SKM-1 treated with dmso at 0.1 percent for 144 hours (cell line): Measurements from ENCODE around the gene DNAJC1.

Source experiments
- DNase-seq: peaks from one replicate; lab custom pipeline; 2025; ENCODE audit not compliant: unreplicated experiment; lab: John Stamatoyannopoulos, UW

The DNAJC1 gene

GRCh38 chr10:22010539-22010938 lies 7.0 kb upstream of the DNAJC1 start:
- no peak for DNase-seq

GRCh38 chr10:22006379-22006884 lies 2.9 kb upstream of the DNAJC1 start:
- DNase-seq, result no peak

- DNase-seq, result no peak
Measured at GRCh38 chr10:22005763-22006162, 2.2 kb upstream of the DNAJC1 start.

- DNase-seq, result no peak
Measured at GRCh38 chr10:22003964-22004281, 393 bp upstream of the DNAJC1 start.

DNA sequence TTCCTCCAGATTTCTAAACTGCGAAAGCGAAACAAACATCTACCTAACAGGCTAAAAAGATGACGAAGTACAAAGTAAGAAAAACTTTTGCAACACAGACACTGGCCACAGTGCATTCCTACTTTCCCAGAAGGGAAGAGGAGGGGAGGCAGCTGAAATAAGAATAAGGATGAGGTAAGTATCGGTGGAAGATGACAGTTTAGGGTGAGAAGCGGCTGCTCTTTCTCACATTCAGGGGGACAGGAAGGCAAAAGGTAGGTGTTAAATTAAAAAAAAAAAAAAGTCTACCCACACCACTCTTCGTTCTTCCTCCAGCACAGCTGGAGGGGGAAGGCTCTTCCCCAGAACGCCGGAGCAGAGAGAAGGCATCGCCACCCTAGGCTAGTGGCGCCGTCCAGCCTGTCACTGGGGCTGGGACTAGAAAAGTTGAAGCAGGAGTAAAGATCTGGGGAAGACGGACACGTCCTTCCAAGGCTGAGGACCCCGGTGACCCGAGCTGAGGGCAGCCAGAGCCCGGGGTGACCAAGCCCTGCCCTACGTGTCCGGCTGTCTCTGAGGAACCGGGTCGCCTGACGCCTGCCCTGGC lies 846 bp downstream of the DNAJC1 start:
- DNase-seq, result no peak

DNA sequence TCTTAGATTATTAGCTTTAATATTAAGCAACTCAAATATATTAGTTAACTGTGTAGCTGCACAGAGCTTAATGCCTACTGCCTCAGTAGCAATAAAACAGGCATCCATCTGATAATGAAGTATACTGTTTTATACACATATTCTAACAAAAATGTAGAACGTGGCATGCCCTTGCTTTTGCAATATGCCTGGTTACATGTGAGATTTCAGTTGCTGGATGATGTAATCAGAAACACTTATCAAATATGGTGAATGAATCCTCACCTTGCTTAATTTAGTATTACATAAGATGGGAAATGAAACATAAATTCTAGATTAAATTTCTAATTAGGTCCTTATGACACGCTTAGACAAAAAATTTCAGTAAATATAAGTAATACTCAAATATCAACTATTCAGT lies 8.0 kb downstream of the DNAJC1 start:
- DNase-seq, result no peak

DNA sequence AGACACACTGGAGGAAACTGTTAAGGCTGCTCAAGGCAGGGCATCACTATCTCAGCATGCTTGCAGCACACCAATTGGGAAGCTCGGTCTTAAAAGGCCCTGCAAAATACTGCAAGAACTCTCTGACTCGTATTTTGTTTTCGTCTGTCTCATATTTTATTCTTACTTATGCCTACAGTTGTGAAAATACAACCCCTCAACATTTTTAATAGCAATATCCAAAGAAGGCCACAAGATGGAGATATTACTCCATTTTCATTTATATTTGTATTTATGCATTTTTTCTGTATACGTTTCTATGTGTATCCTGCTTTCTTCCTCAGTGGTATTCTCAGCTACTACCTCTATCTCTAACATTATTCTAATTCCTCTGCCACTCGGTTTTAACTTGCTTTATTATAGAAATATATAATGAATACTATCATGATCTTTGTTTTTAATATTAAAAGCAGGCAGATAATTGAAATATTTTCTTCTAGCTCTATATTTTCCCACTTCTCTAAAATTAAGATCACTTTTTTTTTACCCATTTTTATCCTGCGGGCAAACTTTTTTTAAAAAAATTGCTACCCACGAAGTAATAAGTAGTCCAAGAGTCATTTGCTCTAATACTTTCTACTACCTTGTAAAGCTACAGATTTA lies 10.0 kb downstream of the DNAJC1 start:
- peak; percentile 1 for DNase-seq

DNA sequence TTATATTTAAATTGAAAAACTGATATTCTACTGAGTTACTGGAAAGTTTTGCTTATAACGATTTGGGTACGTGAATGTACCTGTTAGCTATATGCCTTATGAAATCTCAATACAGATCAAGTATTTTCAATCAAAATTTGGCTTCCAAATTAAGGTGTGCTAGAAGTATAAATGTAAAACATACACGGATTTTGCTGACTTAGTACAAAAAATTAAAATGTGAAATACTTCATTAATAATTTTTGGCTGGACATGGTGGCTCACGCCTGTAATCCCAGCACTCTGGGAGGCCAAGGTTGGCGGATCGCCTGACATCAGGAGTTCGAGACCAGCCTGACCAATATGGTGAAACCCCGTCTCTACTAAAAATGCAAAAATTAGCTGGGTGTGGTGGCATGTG lies 11.7 kb downstream of the DNAJC1 start:
- no peak for DNase-seq

- no peak for DNase-seq
Measured at GRCh38 chr10:21990449-21990848, 13.1 kb downstream of the DNAJC1 start.

- no peak for DNase-seq
Measured at GRCh38 chr10:21989453-21990154, 13.9 kb downstream of the DNAJC1 start.

DNA sequence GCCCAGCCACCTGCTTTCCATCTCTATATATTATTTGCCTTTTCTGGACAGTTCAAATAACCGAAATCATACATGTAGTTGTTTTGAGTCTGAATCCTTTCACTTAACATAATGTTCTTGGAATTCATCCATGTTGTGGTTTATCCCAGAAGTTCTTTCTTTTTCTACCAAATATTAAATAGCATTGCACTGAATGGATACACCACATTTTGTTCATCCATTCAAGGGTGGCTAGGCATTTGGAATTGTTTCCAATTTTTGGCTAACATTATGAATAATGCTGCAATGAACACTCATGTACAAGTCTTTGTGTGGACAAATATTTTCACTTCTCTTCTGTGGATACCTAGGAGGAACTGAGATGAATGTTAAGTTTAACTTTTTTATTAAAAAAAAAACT lies 18.0 kb downstream of the DNAJC1 start:
- no peak for DNase-seq

DNA sequence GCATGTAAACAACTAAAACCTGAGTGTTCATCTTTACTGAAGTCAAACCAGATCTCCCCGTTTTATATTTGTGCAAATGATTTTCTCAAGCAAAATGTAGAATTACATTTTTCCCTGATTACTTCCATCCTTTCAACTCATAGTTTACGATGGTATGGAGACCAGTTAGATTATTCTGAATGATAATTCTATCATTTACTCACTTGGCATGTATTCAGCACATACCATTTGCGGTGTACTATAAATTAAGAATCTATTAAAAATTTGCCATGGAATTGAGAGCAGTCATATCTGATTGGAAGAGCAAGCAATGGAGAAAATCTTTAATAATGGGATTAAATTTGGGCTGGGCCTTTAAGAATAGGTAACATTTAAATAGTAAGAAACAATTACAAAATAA lies 22.4 kb downstream of the DNAJC1 start:
- DNase-seq, result no peak

GRCh38 chr10:21980691-21981090 lies 22.8 kb downstream of the DNAJC1 start:
- DNase-seq, result no peak

GRCh38 chr10:21978191-21978862 lies 25.2 kb downstream of the DNAJC1 start:
- no peak for DNase-seq

- no peak for DNase-seq
Measured at GRCh38 chr10:21976739-21977138, 26.8 kb downstream of the DNAJC1 start.

DNA sequence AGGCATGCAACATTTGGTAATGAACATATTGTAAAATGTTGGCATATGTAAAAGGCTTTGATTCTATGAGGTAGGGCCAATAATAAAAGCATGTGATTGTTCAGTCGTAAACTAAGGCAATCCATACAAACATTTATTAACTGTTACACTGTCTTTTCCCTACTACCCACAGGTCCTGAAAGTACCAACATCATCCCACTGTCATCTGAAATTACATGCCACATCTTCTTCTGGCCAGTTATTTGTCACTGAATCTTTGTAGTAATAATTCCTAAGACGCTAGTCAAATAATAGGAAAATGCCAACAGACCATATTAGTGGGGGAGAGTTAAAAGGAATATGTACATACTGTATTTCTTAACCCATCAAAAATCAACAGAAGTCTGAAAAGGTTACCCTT lies 27.2 kb downstream of the DNAJC1 start:
- DNase-seq, result no peak

DNA sequence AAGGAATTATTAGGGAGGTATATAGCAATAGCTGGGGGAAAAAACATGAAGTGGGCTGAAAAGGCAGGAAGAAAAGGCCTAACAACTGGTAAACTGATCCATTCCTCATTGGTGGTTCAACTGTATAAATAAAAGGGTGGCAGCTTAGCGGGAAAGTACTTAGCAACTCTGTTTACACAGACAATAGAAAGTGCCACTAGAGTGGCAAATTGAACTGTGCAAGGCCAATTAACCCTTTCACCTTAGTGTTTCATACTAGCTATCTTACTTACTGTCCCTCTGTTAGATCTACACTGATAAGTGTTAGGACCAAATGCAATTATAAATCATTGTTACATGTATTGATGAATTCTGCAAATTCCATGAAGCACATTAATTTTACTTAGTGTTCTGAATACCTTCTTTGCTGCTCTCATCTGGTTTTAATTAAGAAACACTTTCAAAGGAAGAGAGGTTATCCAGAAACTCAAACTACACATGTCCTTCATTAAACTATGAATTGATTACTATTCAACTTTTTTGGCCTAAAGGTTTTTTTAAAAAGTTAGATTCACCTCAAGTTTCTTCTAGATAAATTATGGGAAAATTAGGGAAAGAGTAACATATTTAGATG lies 28.0 kb downstream of the DNAJC1 start:
- DNase-seq, result no peak

- no peak for DNase-seq
Measured at GRCh38 chr10:21972584-21972983, 30.9 kb downstream of the DNAJC1 start.

- no peak for DNase-seq
Measured at GRCh38 chr10:21969326-21970287, 33.9 kb downstream of the DNAJC1 start.

DNA sequence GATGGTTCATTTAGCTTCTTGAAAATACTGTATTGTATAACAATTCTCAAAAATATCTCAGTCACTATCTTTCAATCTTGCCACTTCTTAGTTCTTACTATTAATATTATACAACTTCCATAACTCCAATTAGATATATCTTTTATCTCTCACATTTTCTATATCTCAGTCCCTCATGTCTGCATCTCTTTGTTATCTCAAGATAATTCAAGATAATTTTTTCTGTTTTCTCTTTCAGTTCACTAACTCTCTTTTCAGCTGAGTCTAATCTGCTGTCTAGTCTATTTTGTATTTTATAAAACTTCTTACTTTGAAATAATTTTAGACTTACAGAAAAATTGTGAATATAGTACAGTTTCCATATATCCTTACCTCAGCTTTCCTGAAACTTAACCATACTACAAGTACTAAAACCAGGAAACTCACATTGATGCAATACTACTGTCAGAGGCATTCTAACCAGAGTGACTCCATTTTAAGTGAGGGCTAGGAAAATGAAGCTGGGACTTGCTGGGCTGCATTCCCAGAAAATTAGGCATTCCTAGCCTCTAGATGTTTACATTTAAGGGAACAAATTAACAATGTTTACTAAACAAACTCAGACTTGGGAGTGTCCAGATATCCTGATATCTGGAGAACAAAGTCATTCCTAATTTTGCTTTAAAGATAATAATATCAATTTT lies 38.4 kb downstream of the DNAJC1 start:
- no peak for DNase-seq
